Mucosa of rectum (tissue), 2 donors: Measurements from ENCODE around the gene BEGAIN.

Source experiments
- H3K27ac ChIP-seq, 2 donors: one replicate each; pipeline ENCODE4 v1.7.0; 2013; ENCODE audit warnings: inconsistent platforms in 2 of 2, low read depth in 2 of 2, low read length in 2 of 2
- H3K27me3 ChIP-seq, 2 donors: one replicate each; pipeline ENCODE4 v1.7.0; 2013; ENCODE audit warnings: low read length in 2 of 2; ENCODE audit not compliant: control insufficient read depth in 2 of 2, insufficient read depth in 2 of 2
- H3K36me3 ChIP-seq, 2 donors: one replicate each; pipeline ENCODE4 v1.7.0; 2013; ENCODE audit warnings: low read length in 2 of 2; ENCODE audit not compliant: control insufficient read depth in 2 of 2, insufficient read depth in 2 of 2
- H3K4me1 ChIP-seq, 2 donors: one replicate each; pipeline ENCODE4 v1.7.0; 2013; ENCODE audit warnings: low read length in 2 of 2, mild to moderate bottlenecking in 1 of 2; ENCODE audit not compliant: control insufficient read depth in 2 of 2, insufficient read depth in 2 of 2
- H3K4me3 ChIP-seq, 2 donors: one replicate each; pipeline ENCODE4 v1.7.0; 2013; ENCODE audit warnings: low read length in 2 of 2
- H3K9ac ChIP-seq, 2 donors: one replicate each; pipeline ENCODE4 v1.7.0; 2013; ENCODE audit warnings: low read length in 2 of 2, low read depth in 1 of 2, mild to moderate bottlenecking in 1 of 2
- H3K9me3 ChIP-seq, 2 donors: one replicate each; pipeline ENCODE4 v1.7.0; 2013; ENCODE audit warnings: low read length in 2 of 2; ENCODE audit not compliant: control insufficient read depth in 2 of 2
- donor health status: healthy.
- donor health status: Normal muscosa, but diverticular disease.

The BEGAIN gene

DNA sequence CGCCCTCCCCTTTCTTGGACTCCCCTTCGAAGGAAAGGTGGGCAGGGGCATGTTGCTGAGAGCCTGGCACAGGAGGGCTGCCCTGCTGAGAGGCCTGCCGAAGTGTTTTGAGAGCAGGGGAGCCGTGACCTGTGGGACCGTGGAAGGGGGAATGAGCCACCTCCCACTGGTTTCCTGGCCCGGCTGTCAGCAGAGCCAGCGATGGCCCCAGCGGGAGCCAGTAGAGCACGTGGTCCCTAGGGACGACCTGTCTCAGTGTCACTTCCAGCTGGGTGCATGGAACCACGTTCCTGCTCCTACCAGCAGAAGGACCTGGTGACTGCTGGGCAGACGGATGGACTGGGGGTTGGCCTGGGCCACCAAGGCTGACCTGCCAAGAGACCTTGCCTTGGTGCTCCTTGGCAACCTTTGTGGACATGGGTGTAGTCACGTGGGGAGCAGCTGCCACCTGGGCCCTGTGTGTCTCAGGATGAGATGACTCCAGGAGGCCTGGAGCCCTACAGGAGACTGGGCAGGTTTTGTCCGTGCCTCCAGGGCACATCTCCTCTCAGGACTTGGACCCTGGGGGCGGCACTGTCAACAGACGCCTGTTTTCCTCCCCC is 34.6 kb downstream of the BEGAIN start:
- H3K9ac ChIP-seq, result no peak overlapping the region
- H3K36me3 ChIP-seq, result no peaks in the 10 kb centered on the region
- H3K4me3 ChIP-seq, result no peak overlapping the region
- peaks cover 0 to 6% of the 10 kb centered on the region in 2 donors for H3K27me3 ChIP-seq
- H3K9me3 ChIP-seq, result no peaks in the 10 kb centered on the region
- H3K4me1 ChIP-seq, result peaks cover 19 to 22% of the 10 kb centered on the region in 2 donors
- H3K27ac ChIP-seq, result no peak overlapping the region

GRCh38 chr14:100551056-100551455 is 36.2 kb downstream of the BEGAIN start:
- peaks cover 0 to 6% of the 10 kb centered on the region in 2 donors for H3K27me3 ChIP-seq
- no peaks in the 10 kb centered on the region for H3K9me3 ChIP-seq
- no peak overlapping the region for H3K27ac ChIP-seq
- H3K36me3 ChIP-seq, result no peaks in the 10 kb centered on the region
- no peak overlapping the region for H3K9ac ChIP-seq
- H3K4me3 ChIP-seq, result no peak overlapping the region
- H3K4me1 ChIP-seq, result peaks cover 28 to 34% of the 10 kb centered on the region in 2 donors

GRCh38 chr14:100549834-100550625 is 37.2 kb downstream of the BEGAIN start:
- no peaks in the 10 kb centered on the region for H3K36me3 ChIP-seq
- H3K27me3 ChIP-seq, result peaks cover 0 to 6% of the 10 kb centered on the region in 2 donors
- H3K9ac ChIP-seq, result no peak overlapping the region
- H3K27ac ChIP-seq, result no peak overlapping the region
- peaks cover 38 to 39% of the 10 kb centered on the region in 2 donors for H3K4me1 ChIP-seq
- H3K4me3 ChIP-seq, result no peak overlapping the region
- H3K9me3 ChIP-seq, result no peaks in the 10 kb centered on the region

- no peak overlapping the region for H3K4me3 ChIP-seq
Observed at GRCh38 chr14:100548939-100549338, 38.3 kb downstream of the BEGAIN start.

GRCh38 chr14:100548295-100548655 is 38.9 kb downstream of the BEGAIN start:
- Histone ChIP-seq H3K27ac (peak overlapping the region; percentile 10 to 61), H3K9ac (peak overlapping the region in 1 of 2 donors; percentile 68), H3K36me3 (no peaks in the 10 kb centered on the region)

More at GRCh38 chr14:100548939-100549338, 38.3 kb downstream of the BEGAIN start:
- Histone ChIP-seq H3K9me3 (no peaks in the 10 kb centered on the region), H3K9ac (no peak overlapping the region), H3K36me3 (no peaks in the 10 kb centered on the region), H3K4me1 (peaks cover 34 to 37% of the 10 kb centered on the region in 2 donors), H3K27ac (no peak overlapping the region), H3K27me3 (peaks cover 0 to 5% of the 10 kb centered on the region in 2 donors)

GRCh38 chr14:100547633-100548294 is 39.5 kb downstream of the BEGAIN start:
- Histone ChIP-seq H3K9me3 (no peaks in the 10 kb centered on the region), H3K36me3 (no peaks in the 10 kb centered on the region), H3K27me3 (peaks cover 0 to 3% of the 10 kb centered on the region in 2 donors), H3K9ac (peak overlapping the region in 1 of 2 donors; percentile 68), H3K4me1 (peaks cover 31 to 33% of the 10 kb centered on the region in 2 donors), H3K27ac (peak overlapping the region; percentile 10 to 90), H3K4me3 (no peak overlapping the region)

More at GRCh38 chr14:100548295-100548655, 38.9 kb downstream of the BEGAIN start:
- Histone ChIP-seq H3K4me1 (peaks cover 31 to 33% of the 10 kb centered on the region in 2 donors), H3K27me3 (peaks cover 0 to 3% of the 10 kb centered on the region in 2 donors), H3K9me3 (no peaks in the 10 kb centered on the region), H3K4me3 (no peak overlapping the region)

DNA sequence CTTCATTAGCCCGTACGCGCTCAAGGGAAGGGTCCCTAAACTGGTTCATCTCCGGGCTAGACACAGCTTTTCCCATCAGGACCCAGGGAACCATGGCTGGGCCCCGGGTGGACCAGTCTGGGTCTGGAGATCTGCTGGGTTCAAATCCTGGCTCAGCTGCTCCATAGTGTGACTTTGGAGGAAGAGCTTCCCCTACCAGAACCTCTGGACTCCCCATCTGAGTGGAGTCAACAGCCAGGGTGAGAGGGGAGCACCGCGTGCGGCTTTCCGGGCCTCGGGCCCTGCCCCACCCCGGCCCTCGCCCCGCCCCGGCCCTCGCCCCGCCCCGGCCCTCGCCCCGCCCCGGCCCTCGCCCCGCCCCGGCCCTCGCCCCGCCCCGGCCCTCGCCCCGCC is 41.2 kb downstream of the BEGAIN start:
- H3K36me3 ChIP-seq, result no peaks in the 10 kb centered on the region
- peak overlapping the region in 1 of 2 donors; percentile 44 for H3K4me3 ChIP-seq
- H3K9ac ChIP-seq, result peak overlapping the region; percentile 32 to 59
- peaks cover 0 to 3% of the 10 kb centered on the region in 2 donors for H3K27me3 ChIP-seq
- peaks cover 31 to 33% of the 10 kb centered on the region in 2 donors for H3K4me1 ChIP-seq
- peak overlapping the region; percentile 72 to 83 for H3K27ac ChIP-seq
- H3K9me3 ChIP-seq, result no peaks in the 10 kb centered on the region

DNA sequence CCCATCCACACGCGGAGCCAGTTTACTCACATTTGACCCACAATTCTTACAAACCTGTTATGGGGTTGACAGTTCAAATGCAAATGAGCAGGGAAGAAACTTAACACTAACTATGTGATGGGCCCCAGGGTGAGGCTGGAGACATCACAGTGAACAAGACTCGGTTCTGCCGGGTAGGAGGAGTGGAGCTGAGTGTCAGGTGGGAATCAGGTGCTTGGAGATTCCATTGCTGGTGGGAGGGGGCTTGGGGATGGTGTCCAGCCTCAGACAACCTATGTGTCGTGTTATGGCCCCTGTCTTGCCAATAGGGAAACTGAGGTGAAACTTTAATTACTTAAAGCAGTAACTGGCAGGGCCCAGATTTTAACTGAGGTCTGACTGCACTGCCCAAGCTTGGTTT is 41.9 kb downstream of the BEGAIN start:
- Histone ChIP-seq H3K36me3 (no peaks in the 10 kb centered on the region), H3K4me1 (peaks cover 31 to 33% of the 10 kb centered on the region in 2 donors), H3K9me3 (no peaks in the 10 kb centered on the region), H3K27me3 (peaks cover 0 to 3% of the 10 kb centered on the region in 2 donors), H3K27ac (peak overlapping the region; percentile 6 to 72), H3K4me3 (no peak overlapping the region), H3K9ac (no peak overlapping the region)

DNA sequence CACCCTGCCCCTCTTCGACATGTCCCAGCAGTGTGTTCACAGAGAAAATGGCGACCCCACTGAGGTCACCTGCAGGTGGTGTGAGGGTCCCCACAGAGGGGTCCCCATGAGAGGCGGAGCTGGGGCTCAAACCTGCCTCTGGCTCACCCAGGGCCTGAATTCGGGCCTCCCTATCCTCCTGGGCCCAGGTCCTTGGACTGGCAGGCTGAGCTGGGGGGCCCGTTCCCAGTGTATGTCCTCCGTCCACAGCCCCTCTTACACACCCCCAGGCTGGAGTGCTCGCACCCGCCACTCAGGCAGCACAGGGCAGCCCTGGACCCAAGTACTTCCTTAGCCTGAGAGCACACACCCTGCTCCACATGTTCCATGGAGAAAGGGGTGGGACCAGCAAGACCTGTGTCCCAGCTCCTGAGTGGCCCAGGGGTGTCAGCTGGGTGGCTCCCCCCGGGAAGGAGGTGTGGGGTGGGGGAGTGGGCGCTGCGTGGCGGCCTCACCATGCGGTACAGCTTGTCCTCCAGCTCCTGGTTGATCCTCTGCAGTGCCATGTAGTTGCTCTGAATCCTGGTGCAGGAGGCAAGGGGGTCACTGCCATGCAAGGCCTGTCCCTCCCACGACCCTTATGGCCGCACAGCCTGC is 42.6 kb downstream of the BEGAIN start:
- no peak overlapping the region for H3K27ac ChIP-seq
- peaks cover 31 to 33% of the 10 kb centered on the region in 2 donors for H3K4me1 ChIP-seq
- H3K9me3 ChIP-seq, result no peaks in the 10 kb centered on the region
- peak overlapping the region in 1 of 2 donors; percentile 18 for H3K9ac ChIP-seq
- H3K4me3 ChIP-seq, result no peak overlapping the region
- H3K27me3 ChIP-seq, result peaks cover 0 to 3% of the 10 kb centered on the region in 2 donors
- no peaks in the 10 kb centered on the region for H3K36me3 ChIP-seq
